Measurements from ENCODE around the gene PLCXD1.

GRCh38 chrX:331825-332495 is 50.8 kb downstream of the PLCXD1 start:
- TF ChIP-seq POLR2AphosphoS5 (IDR thresholded peaks at IDR 0.05) (no peak), CTCF (IDR thresholded peaks at IDR 0.05) (no peak), POLR2A (IDR thresholded peaks at IDR 0.05) (no peak), EP300 (IDR thresholded peaks at IDR 0.05) (no peak)
